Upper lobe of right lung (tissue), 1 donor: ENCODE results near the gene BBS2. TPM values are rescaled to one million over a fixed set of nuclear protein-coding genes. Genes with fewer than 3 reads are reported as not detected.

ENCODE experiments used
- ATAC-seq: fragments of 200-7000 bp; cut with Tn5 transposase; one replicate; pipeline ENCODE4 v1.9.1; 2020; ENCODE audit warnings: mild to moderate bottlenecking, moderate library complexity
- DNase-seq: peaks from one replicate; pipeline ENCODE4 v3.0.0-alpha.2; 2020
- H3K27ac ChIP-seq: fragments of 200-600 bp; one replicate; pipeline ENCODE4 v1.8.0; 2022
- H3K27me3 ChIP-seq: fragments of 200-600 bp; one replicate; pipeline ENCODE4 v1.8.0; 2022; ENCODE audit warnings: mild to moderate bottlenecking
- H3K36me3 ChIP-seq: fragments of 200-600 bp; one replicate; pipeline ENCODE4 v1.8.0; 2022
- H3K4me1 ChIP-seq: fragments of 200-600 bp; one replicate; pipeline ENCODE4 v1.8.0; 2022
- H3K4me3 ChIP-seq: fragments of 200-600 bp; one replicate; pipeline ENCODE4 v1.8.0; 2022; ENCODE audit warnings: mild to moderate bottlenecking
- H3K9me3 ChIP-seq: fragments of 200-600 bp; one replicate; pipeline ENCODE4 v1.8.0; 2022
- intact Hi-C: fragments of 100-400 bp; cut with DNase I; formaldehyde crosslinking; loops from one replicate; pipeline ENCODE4 v1.11.0; 2022
- total RNA-seq: library from RNA; stranded (reverse); fragmentation: NEBNext Ultra II Directional; extraction: Animal tissue kit (Norgen Biotek cat#: 25700); gene quantifications from one replicate; pipeline ENCODE4 v1.2.1, GENCODE V29; 2021
- TF ChIP-seq, protein P1 (sequence below): fragments of 200-600 bp; IDR thresholded peaks from one replicate; pipeline ENCODE4 v1.8.0; 2022; ENCODE audit warnings: antibody characterized with exemption
- donor health status: DM: no; HTN: yes; CAD: no; lungs with severe emphysema.

The BBS2 gene
- total RNA-seq, 1 donor from 2014 or later: 29.5 TPM

DNA sequence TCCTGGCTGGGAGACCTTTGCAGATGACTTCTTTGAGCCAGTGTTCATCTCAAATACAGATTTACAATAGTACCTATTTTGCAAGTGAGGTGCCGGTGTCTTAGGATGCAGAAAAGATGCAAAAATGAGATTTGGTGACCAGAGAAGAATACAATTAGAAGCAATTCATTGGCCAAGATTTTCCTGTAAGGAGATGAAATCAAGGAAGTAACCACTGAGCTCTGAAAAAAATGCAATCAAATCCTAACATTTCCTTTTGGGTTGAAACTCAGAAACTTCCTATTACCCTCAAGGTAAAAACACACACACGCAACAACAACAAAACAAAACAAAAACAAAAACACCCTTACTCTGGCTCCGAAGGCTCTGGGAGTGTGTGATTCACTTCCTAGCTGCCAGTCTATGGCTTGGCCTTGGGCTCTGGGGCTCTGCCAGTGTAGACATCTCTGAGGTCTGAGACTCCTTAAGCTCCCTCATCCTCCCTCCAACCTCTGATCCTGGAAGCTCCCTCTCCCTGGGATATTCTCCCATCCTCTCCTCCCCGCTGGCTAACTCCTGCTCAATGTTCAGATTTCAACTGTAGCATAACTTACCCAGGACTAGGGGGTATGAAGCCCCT, 28.2 kb upstream of the BBS2 start:
- Histone ChIP-seq H3K4me1 (peaks cover 6% of the 10 kb centered on the region), H3K27ac (no peak overlapping the region), H3K4me3 (no peak overlapping the region), H3K9me3 (no peaks in the 10 kb centered on the region), H3K27me3 (no peaks in the 10 kb centered on the region), H3K36me3 (no peaks in the 10 kb centered on the region)
- DNase-seq (no peak), ATAC-seq (no peak)
- TF ChIP-seq, protein P1, sequence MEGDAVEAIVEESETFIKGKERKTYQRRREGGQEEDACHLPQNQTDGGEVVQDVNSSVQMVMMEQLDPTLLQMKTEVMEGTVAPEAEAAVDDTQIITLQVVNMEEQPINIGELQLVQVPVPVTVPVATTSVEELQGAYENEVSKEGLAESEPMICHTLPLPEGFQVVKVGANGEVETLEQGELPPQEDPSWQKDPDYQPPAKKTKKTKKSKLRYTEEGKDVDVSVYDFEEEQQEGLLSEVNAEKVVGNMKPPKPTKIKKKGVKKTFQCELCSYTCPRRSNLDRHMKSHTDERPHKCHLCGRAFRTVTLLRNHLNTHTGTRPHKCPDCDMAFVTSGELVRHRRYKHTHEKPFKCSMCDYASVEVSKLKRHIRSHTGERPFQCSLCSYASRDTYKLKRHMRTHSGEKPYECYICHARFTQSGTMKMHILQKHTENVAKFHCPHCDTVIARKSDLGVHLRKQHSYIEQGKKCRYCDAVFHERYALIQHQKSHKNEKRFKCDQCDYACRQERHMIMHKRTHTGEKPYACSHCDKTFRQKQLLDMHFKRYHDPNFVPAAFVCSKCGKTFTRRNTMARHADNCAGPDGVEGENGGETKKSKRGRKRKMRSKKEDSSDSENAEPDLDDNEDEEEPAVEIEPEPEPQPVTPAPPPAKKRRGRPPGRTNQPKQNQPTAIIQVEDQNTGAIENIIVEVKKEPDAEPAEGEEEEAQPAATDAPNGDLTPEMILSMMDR: no peak
- intact Hi-C loops: no loop called here

DNA sequence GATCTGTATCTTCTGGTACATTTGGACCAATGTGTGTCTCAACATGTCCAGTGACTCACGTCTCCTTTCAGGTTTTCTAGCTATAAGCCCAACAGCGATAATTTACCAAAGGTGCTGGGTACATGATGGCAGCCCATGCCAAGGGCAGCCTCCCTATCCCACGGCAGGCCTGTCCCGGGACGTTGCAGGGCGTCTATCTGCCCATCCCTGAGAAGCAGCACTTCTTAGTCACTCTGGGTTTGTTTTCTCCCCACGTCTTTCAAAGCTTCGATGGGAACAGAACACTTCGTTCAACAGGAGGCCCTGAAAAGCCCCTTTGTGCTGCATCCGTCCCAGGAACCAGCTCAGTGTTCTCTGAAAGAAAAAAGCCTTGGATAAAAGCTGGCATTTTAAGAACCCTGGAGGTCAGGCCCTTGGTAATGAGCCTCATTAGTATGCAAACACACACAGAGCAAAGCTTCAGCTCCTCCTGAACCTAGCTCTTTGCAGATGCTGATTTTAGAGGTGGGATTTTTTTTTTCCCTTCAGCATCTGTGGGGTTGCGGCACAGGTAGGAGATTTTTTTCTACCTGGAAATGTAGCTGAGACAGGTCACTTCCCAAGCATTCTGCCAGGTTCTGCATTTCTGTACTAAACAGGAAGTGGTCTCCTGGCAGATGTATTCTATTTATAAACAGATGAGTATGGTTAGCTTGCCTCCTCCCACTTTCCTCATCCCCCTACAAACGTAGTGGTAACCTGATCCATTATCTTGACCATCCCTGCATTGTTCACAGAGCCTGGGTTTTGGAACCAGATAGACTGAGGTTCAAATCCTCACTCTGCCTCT, 27.5 kb upstream of the BBS2 start:
- DNase-seq (no peak), ATAC-seq (no peak)
- TF ChIP-seq, protein P1: no peak
- no peaks in the 10 kb centered on the region for H3K9me3 ChIP-seq
- no peaks in the 10 kb centered on the region for H3K27me3 ChIP-seq
- no peak overlapping the region for H3K27ac ChIP-seq
- H3K4me1 ChIP-seq: peaks cover 6% of the 10 kb centered on the region
- H3K4me3 ChIP-seq: no peak overlapping the region
- intact Hi-C loops: no loop called here
- no peaks in the 10 kb centered on the region for H3K36me3 ChIP-seq

DNA sequence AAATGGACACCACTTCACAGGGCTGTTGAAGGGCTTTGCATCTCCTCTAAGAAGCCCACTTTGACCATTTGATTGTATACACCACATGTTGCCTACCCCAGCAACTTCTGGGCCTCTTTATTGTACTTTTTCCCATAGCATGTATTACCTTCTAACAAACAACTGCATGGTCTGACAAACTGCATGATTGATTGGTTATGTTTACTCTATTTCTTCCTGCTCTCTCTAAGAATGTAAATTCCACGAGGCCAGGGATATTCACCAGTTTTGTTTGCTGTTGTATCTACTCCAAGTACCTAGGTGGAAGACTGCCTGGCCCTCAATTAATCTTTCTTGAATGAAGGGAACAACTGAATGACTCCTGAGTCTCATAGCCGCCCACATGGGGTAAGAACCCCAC, 22.2 kb upstream of the BBS2 start:
- intact Hi-C loops: no loop called here
- Histone ChIP-seq H3K9me3 (no peaks in the 10 kb centered on the region), H3K27ac (no peak overlapping the region), H3K4me3 (no peak overlapping the region), H3K36me3 (no peaks in the 10 kb centered on the region), H3K27me3 (no peaks in the 10 kb centered on the region), H3K4me1 (no peaks in the 10 kb centered on the region)
- no peak for DNase-seq
- ATAC-seq: no peak
- TF ChIP-seq, protein P1: no peak

DNA sequence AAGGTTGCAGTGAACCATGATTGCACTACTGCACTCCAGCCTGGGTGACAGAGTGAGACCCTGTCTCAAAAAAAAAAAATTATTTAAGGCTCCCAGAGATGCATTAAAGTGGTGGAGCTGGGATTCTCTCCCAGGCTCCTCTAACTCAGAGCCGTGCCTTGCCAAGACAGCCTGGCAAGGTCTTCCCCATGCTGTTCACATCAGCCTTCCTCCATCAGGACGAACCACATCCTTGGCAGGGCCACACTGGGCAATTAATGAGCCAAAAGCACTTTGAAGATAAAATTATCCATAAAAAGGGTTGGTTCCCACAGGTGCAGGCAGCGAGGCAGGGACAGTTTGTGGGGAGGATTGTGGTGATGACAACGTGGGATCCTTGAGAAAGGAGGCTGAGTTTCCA, 19.8 kb upstream of the BBS2 start:
- Histone ChIP-seq H3K4me3 (no peak overlapping the region), H3K4me1 (no peaks in the 10 kb centered on the region), H3K27ac (no peak overlapping the region), H3K36me3 (no peaks in the 10 kb centered on the region), H3K9me3 (no peaks in the 10 kb centered on the region), H3K27me3 (peaks cover 7% of the 10 kb centered on the region)
- DNase-seq (no peak), ATAC-seq (no peak)
- intact Hi-C loops: no loop called here
- TF ChIP-seq, protein P1: no peak

DNA sequence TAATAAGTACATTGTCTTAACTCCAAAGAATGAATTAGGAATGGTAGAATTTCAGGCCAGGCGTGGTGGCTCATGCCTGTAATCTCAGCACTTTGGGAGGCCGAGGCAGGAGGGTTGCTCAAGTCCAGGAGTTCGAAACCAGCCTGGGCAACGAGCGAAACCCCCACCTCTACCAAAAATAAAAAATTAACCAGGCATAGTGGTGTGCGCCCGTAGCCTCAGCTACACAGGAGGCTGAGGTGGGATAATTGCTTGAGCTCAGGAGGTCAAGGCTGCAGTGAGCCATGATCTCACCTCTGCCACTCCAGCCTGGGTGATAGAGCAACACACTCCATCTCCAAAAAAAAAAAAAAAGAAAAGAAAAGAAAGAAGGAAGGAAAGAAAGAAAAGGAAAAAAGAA, 18.5 kb upstream of the BBS2 start:
- Histone ChIP-seq H3K27me3 (peaks cover 7% of the 10 kb centered on the region), H3K9me3 (no peaks in the 10 kb centered on the region), H3K4me1 (no peaks in the 10 kb centered on the region), H3K4me3 (no peak overlapping the region), H3K27ac (no peak overlapping the region), H3K36me3 (no peaks in the 10 kb centered on the region)
- TF ChIP-seq, protein P1: no peak
- DNase-seq (no peak), ATAC-seq (no peak)
- intact Hi-C loops: no loop called here
